Mesodermal cell (in vitro differentiated cells): Measurements from ENCODE around the gene ZNF24.

Experiments
- H3K27ac ChIP-seq: 2 replicates; pipeline ENCODE4 v1.7.0; 2013; ENCODE audit warnings: mild to moderate bottlenecking, low read depth, low read length, moderate library complexity; ENCODE audit not compliant: severe bottlenecking
- H3K36me3 ChIP-seq: 2 replicates; pipeline ENCODE4 v1.7.1; 2013; ENCODE audit warnings: mild to moderate bottlenecking, low read length, moderate library complexity; ENCODE audit not compliant: control insufficient read depth, insufficient read depth
- H3K4me1 ChIP-seq: one replicate; pipeline ENCODE4 v1.7.1; 2013; ENCODE audit warnings: mild to moderate bottlenecking, low read length; ENCODE audit not compliant: insufficient read depth, control insufficient read depth, poor library complexity, severe bottlenecking
- H3K4me3 ChIP-seq: 2 replicates; pipeline ENCODE4 v1.7.0; 2013; ENCODE audit warnings: low read length, control low read depth, mild to moderate bottlenecking; ENCODE audit not compliant: insufficient read depth, poor library complexity, severe bottlenecking; ENCODE audit errors: extremely low read depth
- H3K9me3 ChIP-seq: 2 replicates; pipeline ENCODE4 v1.7.1; 2013; ENCODE audit warnings: mild to moderate bottlenecking, low read length, moderate library complexity; ENCODE audit not compliant: control insufficient read depth
- WGBS, 2 experiments: methylation state at CpG; one replicate each; pipeline ENCODE4 v1.1.5; 2013; ENCODE audit warnings: missing lambda C conversion rate in 2 of 2; ENCODE audit not compliant: insufficient coverage in 2 of 2; 5-methylcytosine and 5-hydroxymethylcytosine counted together

ZNF24 gene

GRCh38 chr18:35291166-35291565 lies 53.1 kb downstream of the ZNF24 start:
- Histone ChIP-seq H3K4me3 (peak overlapping the region; percentile 79), H3K27ac (no peak overlapping the region)
- 63 to 100% methylated on average over 1 of the region's 2 CpGs for WGBS, 2 experiments

GRCh38 chr18:35290094-35290735 lies 54.0 kb downstream of the ZNF24 start, which contains the start of gene ZSCAN30:
Gene ZSCAN30, minus strand, starts transcription at chr18:35290229. Its CDS starts 25,877 bp downstream, at chr18:35264352.
- peak within 1 kb of the TSS; percentile 71 for H3K27ac ChIP-seq
- peaks cover 10% of the 10 kb centered on the region for H3K9me3 ChIP-seq
- H3K4me3 ChIP-seq = peak within 1 kb of the TSS; percentile 79
- 1% methylated on average over 31 to 37 of the region's 41 CpGs for WGBS, 2 experiments
- H3K36me3 ChIP-seq = peaks cover 34% of the 10 kb centered on the region
- H3K4me1 ChIP-seq = peaks cover 4% of the 10 kb centered on the region

More at GRCh38 chr18:35291166-35291565, 53.1 kb downstream of the ZNF24 start:
- peaks cover 4% of the 10 kb centered on the region for H3K4me1 ChIP-seq
- H3K9me3 ChIP-seq = peaks cover 10% of the 10 kb centered on the region
- peaks cover 44% of the 10 kb centered on the region for H3K36me3 ChIP-seq

- H3K36me3 ChIP-seq = peaks cover 32% of the 10 kb centered on the region
- H3K4me1 ChIP-seq = peaks cover 4% of the 10 kb centered on the region
- peak overlapping the region; percentile 66 for H3K27ac ChIP-seq
- H3K4me3 ChIP-seq = peak overlapping the region; percentile 79
- 6 to 21% methylated on average over 3 of the region's 8 CpGs for WGBS, 2 experiments
- H3K9me3 ChIP-seq = peaks cover 13% of the 10 kb centered on the region
Observed at GRCh38 chr18:35289727-35290093, 54.5 kb downstream of the ZNF24 start.

GRCh38 chr18:35289293-35289692 lies 54.9 kb downstream of the ZNF24 start:
- peaks cover 32% of the 10 kb centered on the region for H3K36me3 ChIP-seq
- peak overlapping the region; percentile 79 for H3K4me3 ChIP-seq
- peaks cover 17% of the 10 kb centered on the region for H3K9me3 ChIP-seq
- WGBS, 2 experiments = 70 to 88% methylated on average over 5 to 6 of the region's 6 CpGs
- peak overlapping the region; percentile 66 for H3K27ac ChIP-seq
- peaks cover 4% of the 10 kb centered on the region for H3K4me1 ChIP-seq

- Histone ChIP-seq H3K27ac (no peak overlapping the region), H3K4me3 (no peak overlapping the region), H3K9me3 (peaks cover 33% of the 10 kb centered on the region), H3K4me1 (peaks cover 10% of the 10 kb centered on the region), H3K36me3 (peaks cover 14% of the 10 kb centered on the region)
- 94 to 95% methylated on average over 2 of the region's 3 CpGs for WGBS, 2 experiments
Observed at GRCh38 chr18:35284841-35285240, 59.4 kb downstream of the ZNF24 start.

GRCh38 chr18:35283923-35284794 lies 60.1 kb downstream of the ZNF24 start:
- 92 to 95% methylated on average over 7 of the region's 7 CpGs for WGBS, 2 experiments
- peaks cover 14% of the 10 kb centered on the region for H3K36me3 ChIP-seq
- peaks cover 34% of the 10 kb centered on the region for H3K9me3 ChIP-seq
- no peak overlapping the region for H3K4me3 ChIP-seq
- H3K4me1 ChIP-seq = peaks cover 10% of the 10 kb centered on the region
- H3K27ac ChIP-seq = no peak overlapping the region

- peaks cover 14% of the 10 kb centered on the region for H3K36me3 ChIP-seq
- peaks cover 10% of the 10 kb centered on the region for H3K4me1 ChIP-seq
- peaks cover 35% of the 10 kb centered on the region for H3K9me3 ChIP-seq
- no peak overlapping the region for H3K27ac ChIP-seq
- H3K4me3 ChIP-seq = no peak overlapping the region
- WGBS, 2 experiments = 40 to 80% methylated on average over 1 of the region's 1 CpG
Observed at GRCh38 chr18:35282353-35282752, 61.9 kb downstream of the ZNF24 start.
